Cardiac fibroblast (primary cell): ENCODE measurements around the gene NDFIP2.

Experiments
- DNase-seq, 2 donors: peaks; one replicate each; pipeline versions ENCODE4 v3.0.0 to v3.0.0-alpha.2; 2010; ENCODE audit warnings: low read depth in 2 of 2
- H3K4me3 ChIP-seq, 2 donors: replicated peaks in 1 of 2; 1 replicate in 1 of 2; 2 replicates in 1 of 2; pipeline ENCODE4 v1.5.1; 2011; ENCODE audit warnings: low read depth in 2 of 2, low read length in 2 of 2, mild to moderate bottlenecking in 2 of 2, moderate library complexity in 1 of 2
- CTCF ChIP-seq: IDR thresholded peaks from one replicate; pipeline ENCODE4 v1.5.1; 2011; ENCODE audit warnings: low read depth, mild to moderate bottlenecking, low read length, inconsistent platforms

NDFIP2 gene

GRCh38 chr13:79442221-79442620, 38.7 kb upstream of the NDFIP2 start:
- H3K4me3 ChIP-seq, result no peak overlapping the region
- DNase-seq, result no peak
- TF ChIP-seq CTCF, result no peak

GRCh38 chr13:79442706-79443105, 38.2 kb upstream of the NDFIP2 start:
- H3K4me3 ChIP-seq, result no peak overlapping the region
- no peak for DNase-seq
- no peak for TF ChIP-seq CTCF

- no peak for DNase-seq
- H3K4me3 ChIP-seq, result no peak overlapping the region
- no peak for TF ChIP-seq CTCF
Observed at GRCh38 chr13:79445968-79446645, 34.8 kb upstream of the NDFIP2 start.

GRCh38 chr13:79447141-79447540, 33.8 kb upstream of the NDFIP2 start:
- no peak overlapping the region for H3K4me3 ChIP-seq
- TF ChIP-seq CTCF, result no peak
- DNase-seq, result no peak

- no peak for DNase-seq
- no peak overlapping the region for H3K4me3 ChIP-seq
- TF ChIP-seq CTCF, result no peak
Observed at GRCh38 chr13:79447741-79448140, 33.2 kb upstream of the NDFIP2 start.

- peak in 1 of 2 donors; percentile 29 for DNase-seq
- H3K4me3 ChIP-seq, result no peak overlapping the region
- no peak for TF ChIP-seq CTCF
Observed at GRCh38 chr13:79448413-79448812, 32.5 kb upstream of the NDFIP2 start.

GRCh38 chr13:79450110-79450509, 30.8 kb upstream of the NDFIP2 start:
- no peak for TF ChIP-seq CTCF
- H3K4me3 ChIP-seq, result no peak overlapping the region
- DNase-seq, result no peak
